Retinal pigment epithelial cell (primary cell): ENCODE measurements around the gene ORC4.
"Not testable (repeated sequence)": the region's sequence is repeated elsewhere in the genome, so short reads cannot be mapped to it uniquely, and the experiment has no call there.

ENCODE experiments used
- DNase-seq: peaks from one replicate; pipeline ENCODE4 v3.0.0-alpha.2; 2010; ENCODE audit warnings: low read depth
- H3K4me3 ChIP-seq: 2 replicates; pipeline ENCODE4 v1.5.1; 2011; ENCODE audit warnings: mild to moderate bottlenecking, low read length, control low read depth, moderate library complexity
- TF ChIP-seq, protein P1 (sequence below): conservative IDR thresholded peaks from 2 replicates; pipeline ENCODE4 v1.5.1; 2011; ENCODE audit warnings: low read depth, low read length, control low read depth, inconsistent platforms

Gene ORC4

DNA sequence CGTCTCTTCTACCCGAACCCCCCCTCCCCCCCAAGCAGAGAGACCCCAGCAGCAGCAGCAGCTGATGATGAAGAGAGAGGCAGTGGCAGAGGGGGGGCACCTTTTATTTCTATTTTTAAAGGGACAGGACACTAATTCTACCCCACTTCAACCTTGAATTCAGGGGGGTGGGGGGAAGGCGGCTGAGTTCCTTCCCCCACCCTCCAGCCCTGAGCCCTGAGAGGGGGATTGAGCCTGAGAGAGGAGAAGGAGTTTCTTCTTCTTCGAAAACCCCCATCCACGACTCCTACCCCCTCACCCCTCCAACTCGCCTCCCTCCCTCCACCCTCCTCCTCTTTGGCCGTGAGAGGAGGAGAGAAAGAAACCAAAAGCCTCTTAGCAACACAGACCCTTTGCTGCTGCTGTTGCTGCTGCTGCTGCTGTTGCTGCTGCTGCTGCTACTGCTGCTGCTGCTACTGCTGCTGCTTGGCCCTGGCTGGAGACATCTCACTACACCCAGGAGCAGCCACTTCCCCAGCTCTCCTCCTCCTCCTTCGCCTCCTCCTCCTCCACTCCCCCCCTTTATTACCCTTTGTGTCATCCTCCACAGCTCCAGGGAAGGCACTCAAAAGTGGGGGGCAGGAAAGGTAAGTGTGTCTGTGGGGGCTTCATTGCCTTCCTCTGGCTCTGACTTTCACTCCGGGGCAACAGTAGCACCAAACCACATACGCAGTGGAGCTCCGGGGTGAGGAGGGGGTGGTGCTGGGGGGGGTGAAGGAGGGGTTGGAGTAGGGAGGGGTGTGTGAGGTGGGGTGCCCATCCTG lies 723 bp upstream of the ORC4 start, which contains the start of gene MBD5:
TSS of gene MBD5 (plus strand) at position 33 of the 803 bp plus-strand sequence.
- peak within 1 kb of the TSS; percentile 79 for H3K4me3 ChIP-seq
- DNase-seq: peak; percentile 22
- TF ChIP-seq, protein P1, sequence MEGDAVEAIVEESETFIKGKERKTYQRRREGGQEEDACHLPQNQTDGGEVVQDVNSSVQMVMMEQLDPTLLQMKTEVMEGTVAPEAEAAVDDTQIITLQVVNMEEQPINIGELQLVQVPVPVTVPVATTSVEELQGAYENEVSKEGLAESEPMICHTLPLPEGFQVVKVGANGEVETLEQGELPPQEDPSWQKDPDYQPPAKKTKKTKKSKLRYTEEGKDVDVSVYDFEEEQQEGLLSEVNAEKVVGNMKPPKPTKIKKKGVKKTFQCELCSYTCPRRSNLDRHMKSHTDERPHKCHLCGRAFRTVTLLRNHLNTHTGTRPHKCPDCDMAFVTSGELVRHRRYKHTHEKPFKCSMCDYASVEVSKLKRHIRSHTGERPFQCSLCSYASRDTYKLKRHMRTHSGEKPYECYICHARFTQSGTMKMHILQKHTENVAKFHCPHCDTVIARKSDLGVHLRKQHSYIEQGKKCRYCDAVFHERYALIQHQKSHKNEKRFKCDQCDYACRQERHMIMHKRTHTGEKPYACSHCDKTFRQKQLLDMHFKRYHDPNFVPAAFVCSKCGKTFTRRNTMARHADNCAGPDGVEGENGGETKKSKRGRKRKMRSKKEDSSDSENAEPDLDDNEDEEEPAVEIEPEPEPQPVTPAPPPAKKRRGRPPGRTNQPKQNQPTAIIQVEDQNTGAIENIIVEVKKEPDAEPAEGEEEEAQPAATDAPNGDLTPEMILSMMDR: no peak

- TF ChIP-seq, protein P1: no peak
- DNase-seq: no peak
- no peak overlapping the region for H3K4me3 ChIP-seq
These were observed 5.9 kb downstream of the ORC4 start for GRCh38 chr2:148014616-148015015.

GRCh38 chr2:148013876-148014275 lies 6.7 kb downstream of the ORC4 start:
- H3K4me3 ChIP-seq: no peak overlapping the region
- TF ChIP-seq, protein P1: no peak
- DNase-seq: no peak

GRCh38 chr2:148008411-148008810 lies 12.1 kb downstream of the ORC4 start:
- not testable (repeated sequence) for H3K4me3 ChIP-seq, DNase-seq

DNA sequence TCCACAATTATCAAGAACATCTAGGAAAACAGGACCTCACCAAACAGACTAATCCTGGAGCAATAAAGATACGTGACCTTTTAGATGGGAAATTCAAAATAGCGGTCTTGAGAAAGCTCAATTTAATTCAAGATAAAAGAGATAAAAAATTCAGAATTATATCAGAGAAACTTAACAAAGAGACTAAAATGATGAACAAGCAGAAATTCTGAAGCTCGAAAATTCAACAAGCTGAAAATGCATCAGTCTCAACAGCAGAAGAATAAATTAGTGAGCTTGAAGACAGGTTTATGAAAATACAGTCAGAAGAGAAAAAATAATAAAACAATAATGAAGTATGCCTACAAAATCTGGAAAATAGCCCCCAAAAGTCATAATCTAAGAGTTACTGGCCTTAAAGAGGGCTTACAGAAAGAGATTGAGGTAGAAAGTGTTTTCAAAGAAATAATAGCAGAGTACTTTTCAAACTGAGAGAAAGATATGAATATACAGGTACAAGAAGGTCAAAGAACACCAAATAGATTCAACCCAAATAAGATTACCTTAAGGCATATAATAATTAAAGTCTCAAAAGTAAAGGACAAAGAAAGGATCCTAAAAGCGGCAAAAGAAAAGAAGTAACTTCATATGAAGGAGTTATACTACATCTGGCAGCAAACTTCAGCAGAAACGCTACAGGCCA lies 13.2 kb downstream of the ORC4 start:
- no peak overlapping the region for H3K4me3 ChIP-seq
- TF ChIP-seq, protein P1: no peak

DNA sequence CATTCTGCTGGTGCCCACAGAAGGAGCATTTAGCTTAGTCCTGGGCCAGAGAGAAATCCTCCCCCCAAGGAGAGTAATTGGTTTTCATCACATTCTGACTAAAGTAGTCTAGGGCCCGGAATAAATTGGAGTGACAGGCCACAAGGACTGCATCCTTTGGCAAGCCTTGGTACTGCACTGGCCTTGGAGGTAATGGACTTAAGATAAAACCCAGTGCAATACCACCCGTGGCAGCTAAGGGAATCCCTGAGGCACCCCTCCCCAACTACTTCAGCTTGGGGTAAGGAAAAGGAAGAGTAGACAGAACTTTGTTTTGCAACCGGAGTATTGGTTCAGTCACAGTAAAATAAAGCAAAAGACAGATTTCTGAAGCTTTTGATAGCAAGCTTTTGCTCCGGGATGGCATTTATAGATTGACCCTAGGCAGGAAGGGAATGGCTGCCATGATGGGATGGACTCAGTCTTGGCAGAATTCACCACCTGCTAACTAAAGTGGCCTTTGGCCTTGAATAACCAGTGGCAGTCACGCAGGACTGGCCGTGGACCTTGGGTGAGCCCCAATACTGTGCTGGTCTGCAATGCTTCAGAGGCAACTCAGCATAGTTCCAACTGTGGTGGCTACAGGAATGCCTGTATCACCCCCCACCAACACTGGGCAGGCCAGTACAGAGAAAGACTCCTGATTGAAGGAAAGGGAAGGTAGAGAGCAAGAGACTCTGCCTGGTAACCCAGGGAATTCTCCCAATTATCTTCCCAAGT lies 14.1 kb downstream of the ORC4 start:
- TF ChIP-seq, protein P1: no peak
- no peak overlapping the region for H3K4me3 ChIP-seq
- DNase-seq: no peak

More for the DNA sequence above, 13.2 kb downstream of the ORC4 start:
- no peak for DNase-seq

DNA sequence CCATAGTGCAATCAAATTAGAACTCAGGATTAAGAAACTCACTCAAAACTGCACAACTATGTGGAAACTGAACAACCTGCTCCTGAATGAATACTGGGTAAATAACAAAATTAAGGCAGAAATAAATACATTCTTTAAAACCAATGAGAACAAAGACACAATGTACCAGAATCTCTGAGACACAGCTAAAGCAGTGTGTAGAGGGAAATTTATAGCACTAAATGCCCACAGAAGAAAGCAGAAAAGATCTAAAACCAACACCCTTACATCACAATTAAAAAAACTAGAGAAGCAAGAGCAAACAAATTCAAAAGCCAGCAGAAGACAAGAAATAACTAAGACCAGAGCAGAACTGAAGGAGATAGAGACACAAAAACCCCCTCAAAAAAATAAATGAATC lies 18.1 kb downstream of the ORC4 start:
- DNase-seq, H3K4me3 ChIP-seq: not testable (repeated sequence)
